Panc1 (cell line): ENCODE measurements around the gene CALHM4. TPM values are rescaled to one million over a fixed set of nuclear protein-coding genes. Genes with fewer than 3 reads are reported as not detected.
A peak's percentile ranks its signal among the peaks of the same experiment; 100 is the strongest.

ENCODE experiments used
- ATAC-seq: fragments of 200-7000 bp; cut with Tn5 transposase; 2 replicates; pipeline ENCODE4 v1.9.1; 2020; ENCODE audit warnings: mild to moderate bottlenecking, moderate library complexity
- BruUV-seq: library from RNA; stranded (reverse); fragments of 400-500 nt; replicated peaks from 2 replicates; lab custom pipeline; 2021; lab: Mats Ljungman, UMichigan
- CTCF ChIA-PET: fragments of 300-600 bp; sonication (Branson Sonifier 250); formaldehyde crosslinking; loops from one replicate; lab custom pipeline; 2022; ENCODE audit warnings: antibody characterized with exemption; lab: Charles Lee
- POLR2A ChIA-PET: fragments of 300-600 bp; sonication (Branson Sonifier 250); formaldehyde crosslinking; loops from one replicate; lab custom pipeline; 2022; ENCODE audit warnings: antibody characterized with exemption; lab: Charles Lee
- DNase-seq: peaks from one replicate; pipeline ENCODE4 v3.0.0-alpha.2; 2010; ENCODE audit warnings: low read depth, low spot score
- H3K27ac ChIP-seq: 2 replicates; pipeline ENCODE4 v1.5.1; 2011; ENCODE audit warnings: mild to moderate bottlenecking, low read length, inconsistent platforms
- H3K27me3 ChIP-seq: fragments of 200-500 bp; sonication (Bioruptor generic); 2 replicates; pipeline ENCODE4 v1.6.0; 2014; ENCODE audit warnings: low read length, inconsistent platforms; ENCODE audit not compliant: control insufficient read depth, insufficient read depth
- H3K36me3 ChIP-seq: fragments of 200-500 bp; sonication (Bioruptor generic); 2 replicates; pipeline ENCODE4 v1.5.1; 2014; ENCODE audit warnings: inconsistent platforms, mild to moderate bottlenecking, low read length, moderate library complexity; ENCODE audit not compliant: control insufficient read depth, insufficient read depth
- H3K4me1 ChIP-seq: 2 replicates; pipeline ENCODE4 v1.5.1; 2011; ENCODE audit warnings: inconsistent platforms, mild to moderate bottlenecking, low read length, moderate library complexity; ENCODE audit not compliant: control insufficient read depth, insufficient read depth
- H3K4me3 ChIP-seq, 2 experiments: 2 replicates each; pipeline ENCODE4 v1.5.1; 2011 to 2012; ENCODE audit warnings: low read depth in 2 of 2, low read length in 2 of 2, mild to moderate bottlenecking in 2 of 2, inconsistent platforms in 1 of 2, moderate library complexity in 1 of 2
- H3K9me3 ChIP-seq: fragments of 200-500 bp; sonication (Bioruptor generic); 2 replicates; pipeline ENCODE4 v1.5.1; 2014; ENCODE audit warnings: low read depth, mild to moderate bottlenecking, inconsistent platforms, low read length, moderate library complexity; ENCODE audit not compliant: control insufficient read depth, insufficient read depth
- POLR2AphosphoS5 ChIP-seq: IDR thresholded peaks from 2 replicates; pipeline ENCODE4 v1.6.1; 2012; ENCODE audit warnings: mild to moderate bottlenecking, low read depth, low read length, moderate library complexity
- SIN3A ChIP-seq: IDR thresholded peaks from 2 replicates; pipeline ENCODE4 v1.6.1; 2012; ENCODE audit warnings: low read depth, mild to moderate bottlenecking, low read length, moderate library complexity, borderline replicate concordance; ENCODE audit not compliant: insufficient read depth
- TCF7L2 ChIP-seq: IDR thresholded peaks from 2 replicates; pipeline ENCODE4 v1.6.1; 2011; ENCODE audit warnings: mild to moderate bottlenecking, low read depth, low read length, inconsistent platforms
- in situ Hi-C: cut with HindIII; loops from 2 replicates; pipeline ENCODE4 v1.10.0; 2016; ENCODE audit warnings: low sequenced_read_pairs, low pct_unique_long_range_greater_than_20kb
- intact Hi-C: fragments of 100-400 bp; cut with micrococcal nuclease; formaldehyde crosslinking; loops from one replicate; pipeline ENCODE4 v1.10.0; 2022; ENCODE audit not compliant: unreplicated experiment
- total RNA-seq: library from RNA; stranded (reverse); gene quantifications from one replicate; pipeline ENCODE4 v1.2.1, GENCODE V29; 2021; ENCODE audit not compliant: unreplicated experiment
- TF ChIP-seq, protein P1 (sequence below): fragments of 450-650 bp; IDR thresholded peaks from 2 replicates; pipeline ENCODE4 v1.5.1; 2017; ENCODE audit warnings: mild to moderate bottlenecking
- TF ChIP-seq, protein P2 (sequence below), 2 experiments: IDR thresholded peaks; 2 replicates each; pipeline ENCODE4 v1.6.1; 2011 to 2012; ENCODE audit warnings: low read depth in 2 of 2, control low read depth in 1 of 2, low read length in 1 of 2, mild to moderate bottlenecking in 1 of 2, moderate library complexity in 1 of 2; ENCODE audit not compliant: insufficient read depth in 1 of 2

Gene CALHM4
- total RNA-seq, 1 experiment from 2014 or later = not detected

DNA sequence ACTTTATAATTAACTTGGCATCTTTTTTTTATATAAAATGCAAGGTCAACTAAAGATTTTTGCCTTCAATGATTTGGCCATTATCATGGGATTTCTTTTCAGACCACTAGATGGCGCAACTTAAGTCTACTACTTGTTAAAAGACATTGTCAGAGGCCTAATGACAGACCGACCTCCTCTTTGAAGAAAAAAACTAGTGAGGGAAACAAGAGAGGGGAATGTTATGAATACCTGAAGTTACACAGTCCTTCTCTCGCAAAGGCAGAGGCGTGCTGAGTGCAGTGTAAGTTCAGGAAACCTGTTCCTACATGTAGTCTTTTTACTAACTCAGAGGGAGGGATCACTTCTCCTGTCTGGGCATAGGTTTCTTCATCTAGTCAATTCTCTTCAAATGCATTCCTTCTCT lies 17.3 kb upstream of the CALHM4 start:
- CTCF ChIA-PET = no interaction called here
- TF ChIP-seq TCF7L2 (0 out of 2 replicates have a peak, but pooled peaks have one; percentile 30), SIN3A (no peak)
- TF ChIP-seq, protein P1, sequence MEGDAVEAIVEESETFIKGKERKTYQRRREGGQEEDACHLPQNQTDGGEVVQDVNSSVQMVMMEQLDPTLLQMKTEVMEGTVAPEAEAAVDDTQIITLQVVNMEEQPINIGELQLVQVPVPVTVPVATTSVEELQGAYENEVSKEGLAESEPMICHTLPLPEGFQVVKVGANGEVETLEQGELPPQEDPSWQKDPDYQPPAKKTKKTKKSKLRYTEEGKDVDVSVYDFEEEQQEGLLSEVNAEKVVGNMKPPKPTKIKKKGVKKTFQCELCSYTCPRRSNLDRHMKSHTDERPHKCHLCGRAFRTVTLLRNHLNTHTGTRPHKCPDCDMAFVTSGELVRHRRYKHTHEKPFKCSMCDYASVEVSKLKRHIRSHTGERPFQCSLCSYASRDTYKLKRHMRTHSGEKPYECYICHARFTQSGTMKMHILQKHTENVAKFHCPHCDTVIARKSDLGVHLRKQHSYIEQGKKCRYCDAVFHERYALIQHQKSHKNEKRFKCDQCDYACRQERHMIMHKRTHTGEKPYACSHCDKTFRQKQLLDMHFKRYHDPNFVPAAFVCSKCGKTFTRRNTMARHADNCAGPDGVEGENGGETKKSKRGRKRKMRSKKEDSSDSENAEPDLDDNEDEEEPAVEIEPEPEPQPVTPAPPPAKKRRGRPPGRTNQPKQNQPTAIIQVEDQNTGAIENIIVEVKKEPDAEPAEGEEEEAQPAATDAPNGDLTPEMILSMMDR = peak; percentile 88
- TF ChIP-seq, protein P2, sequence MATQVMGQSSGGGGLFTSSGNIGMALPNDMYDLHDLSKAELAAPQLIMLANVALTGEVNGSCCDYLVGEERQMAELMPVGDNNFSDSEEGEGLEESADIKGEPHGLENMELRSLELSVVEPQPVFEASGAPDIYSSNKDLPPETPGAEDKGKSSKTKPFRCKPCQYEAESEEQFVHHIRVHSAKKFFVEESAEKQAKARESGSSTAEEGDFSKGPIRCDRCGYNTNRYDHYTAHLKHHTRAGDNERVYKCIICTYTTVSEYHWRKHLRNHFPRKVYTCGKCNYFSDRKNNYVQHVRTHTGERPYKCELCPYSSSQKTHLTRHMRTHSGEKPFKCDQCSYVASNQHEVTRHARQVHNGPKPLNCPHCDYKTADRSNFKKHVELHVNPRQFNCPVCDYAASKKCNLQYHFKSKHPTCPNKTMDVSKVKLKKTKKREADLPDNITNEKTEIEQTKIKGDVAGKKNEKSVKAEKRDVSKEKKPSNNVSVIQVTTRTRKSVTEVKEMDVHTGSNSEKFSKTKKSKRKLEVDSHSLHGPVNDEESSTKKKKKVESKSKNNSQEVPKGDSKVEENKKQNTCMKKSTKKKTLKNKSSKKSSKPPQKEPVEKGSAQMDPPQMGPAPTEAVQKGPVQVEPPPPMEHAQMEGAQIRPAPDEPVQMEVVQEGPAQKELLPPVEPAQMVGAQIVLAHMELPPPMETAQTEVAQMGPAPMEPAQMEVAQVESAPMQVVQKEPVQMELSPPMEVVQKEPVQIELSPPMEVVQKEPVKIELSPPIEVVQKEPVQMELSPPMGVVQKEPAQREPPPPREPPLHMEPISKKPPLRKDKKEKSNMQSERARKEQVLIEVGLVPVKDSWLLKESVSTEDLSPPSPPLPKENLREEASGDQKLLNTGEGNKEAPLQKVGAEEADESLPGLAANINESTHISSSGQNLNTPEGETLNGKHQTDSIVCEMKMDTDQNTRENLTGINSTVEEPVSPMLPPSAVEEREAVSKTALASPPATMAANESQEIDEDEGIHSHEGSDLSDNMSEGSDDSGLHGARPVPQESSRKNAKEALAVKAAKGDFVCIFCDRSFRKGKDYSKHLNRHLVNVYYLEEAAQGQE (IDR thresholded peaks at IDR 0.05; ENCODE audit: insufficient read depth in 1 of 2, low read depth in 2 of 2, low read length in 1 of 2) = no peak
- POLR2A ChIA-PET = no interaction called here
- DNase-seq (peak; percentile 58), ATAC-seq (no peak)
- in situ Hi-C loops = no loop called here
- H3K4me1 ChIP-seq = no peaks in the 10 kb centered on the region
- peaks cover 47% of the 10 kb centered on the region for H3K27me3 ChIP-seq
- no peaks in the 10 kb centered on the region for H3K36me3 ChIP-seq
- no peaks in the 10 kb centered on the region for H3K9me3 ChIP-seq
- no peak overlapping the region for H3K27ac ChIP-seq
- no TSS peak for BruUV-seq
- no peak overlapping the region for H3K4me3 ChIP-seq
- intact Hi-C loops = no loop called here

DNA sequence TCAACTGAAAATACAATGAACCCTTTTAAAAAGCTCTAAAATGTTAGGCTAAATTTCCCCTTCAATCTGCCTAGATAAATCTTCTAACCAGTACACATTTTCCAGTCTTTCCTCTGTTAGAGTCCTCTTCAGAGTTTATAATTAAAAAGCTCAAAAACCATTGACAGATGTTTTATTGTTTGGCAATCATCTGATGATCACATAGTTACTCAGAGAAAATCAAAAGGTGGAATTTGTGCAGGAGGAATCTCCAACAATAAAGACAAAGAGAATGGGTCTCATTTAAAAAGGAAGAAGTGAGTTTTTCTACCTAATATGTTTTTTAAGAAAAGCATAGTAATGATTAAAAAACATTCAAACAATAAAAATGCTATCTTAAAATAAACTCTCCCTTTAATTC lies 11.1 kb upstream of the CALHM4 start:
- Histone ChIP-seq H3K4me1 (no peaks in the 10 kb centered on the region), H3K27me3 (peaks cover 60% of the 10 kb centered on the region), H3K9me3 (no peaks in the 10 kb centered on the region), H3K4me3 (no peak overlapping the region), H3K27ac (no peak overlapping the region), H3K36me3 (no peaks in the 10 kb centered on the region)
- ChIA-PET POLR2A (interaction anchor here (0.6 kb wide), 1 partner anchor 85 kb away, joined by 3 read pairs; no protein-coding TSS in a partner anchor), CTCF (interaction anchor here (0.6 kb wide), 1 partner anchor 514 kb away, joined by 3 read pairs; no protein-coding TSS in a partner anchor)
- BruUV-seq = no TSS peak
- TF ChIP-seq TCF7L2 = no peak
- TF ChIP-seq, protein P1 = no peak
- TF ChIP-seq SIN3A = no peak
- TF ChIP-seq POLR2AphosphoS5 = no peak
- TF ChIP-seq, protein P2 (IDR thresholded peaks at IDR 0.05; ENCODE audit: insufficient read depth in 1 of 2, low read depth in 2 of 2, low read length in 1 of 2) = no peak
- in situ Hi-C loops = no loop called here
- ATAC-seq (no peak), DNase-seq (no peak)
- intact Hi-C loops = no loop called here
